Measurements from ENCODE around the gene TMEM81. TPM values are rescaled to one million over a fixed set of nuclear protein-coding genes. Genes with fewer than 3 reads are reported as not detected.

The TMEM81 gene
- polyA plus RNA-seq, 3 donors: 3.7 to 4.7 (median 3.8) TPM

DNA sequence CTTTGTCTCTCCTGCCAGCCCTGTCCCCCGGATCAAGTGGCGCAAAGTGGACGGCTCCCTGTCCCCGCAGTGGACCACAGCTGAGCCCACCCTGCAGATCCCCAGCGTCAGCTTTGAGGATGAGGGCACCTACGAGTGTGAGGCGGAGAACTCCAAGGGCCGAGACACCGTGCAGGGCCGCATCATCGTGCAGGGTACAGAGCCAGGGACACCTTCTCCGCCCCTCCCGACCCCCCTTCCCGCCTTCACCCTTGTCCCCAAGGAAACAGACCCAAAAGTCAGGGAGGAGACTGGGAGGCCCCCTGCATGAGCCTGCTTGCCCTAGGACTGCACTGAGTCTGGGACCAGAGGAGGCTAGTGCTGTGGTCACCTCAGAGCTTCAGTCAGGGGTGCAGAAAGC, 23.0 kb downstream of the TMEM81 start:
- no peak for DNase-seq

DNA sequence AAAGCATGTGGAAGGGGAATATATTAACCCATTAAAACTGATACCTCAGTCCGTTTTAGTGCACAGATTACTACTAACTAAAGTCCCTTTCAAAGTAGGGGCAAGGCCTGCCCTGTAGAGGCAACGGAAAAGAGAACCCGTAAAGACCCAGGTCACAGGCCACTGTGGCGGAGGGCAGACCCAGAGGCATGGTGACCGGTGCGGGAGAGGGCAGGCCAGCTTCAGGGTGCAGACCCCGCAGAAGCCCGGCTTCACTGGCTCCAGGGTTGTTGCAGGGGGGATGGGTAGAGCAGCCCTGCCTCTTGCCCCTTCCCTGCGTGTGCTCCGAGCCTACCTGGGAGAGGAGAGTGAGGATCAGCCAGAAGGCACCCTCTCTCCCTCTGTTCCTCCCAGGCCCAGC, 23.5 kb downstream of the TMEM81 start:
- no peak for DNase-seq

DNA sequence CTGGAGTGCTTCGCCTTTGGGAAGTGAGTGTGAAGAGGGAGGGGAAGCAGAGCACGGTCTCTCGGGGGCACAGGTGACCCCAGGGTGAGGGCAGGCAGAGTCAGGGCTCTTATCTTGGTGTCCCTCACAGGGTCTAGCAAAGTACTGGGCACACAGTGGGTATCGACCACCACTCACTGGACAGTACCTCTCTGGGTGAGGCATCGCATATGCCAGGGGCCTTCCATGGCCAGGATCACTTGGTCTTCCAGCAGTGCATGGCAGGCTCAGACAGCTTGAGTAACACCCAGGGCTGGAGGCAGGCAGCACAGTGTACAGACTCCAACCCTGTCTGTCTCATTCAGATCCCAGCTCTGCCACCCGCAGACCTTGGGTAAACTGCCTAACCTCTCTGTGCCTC, 24.6 kb downstream of the TMEM81 start:
- DNase-seq: no peak

DNA sequence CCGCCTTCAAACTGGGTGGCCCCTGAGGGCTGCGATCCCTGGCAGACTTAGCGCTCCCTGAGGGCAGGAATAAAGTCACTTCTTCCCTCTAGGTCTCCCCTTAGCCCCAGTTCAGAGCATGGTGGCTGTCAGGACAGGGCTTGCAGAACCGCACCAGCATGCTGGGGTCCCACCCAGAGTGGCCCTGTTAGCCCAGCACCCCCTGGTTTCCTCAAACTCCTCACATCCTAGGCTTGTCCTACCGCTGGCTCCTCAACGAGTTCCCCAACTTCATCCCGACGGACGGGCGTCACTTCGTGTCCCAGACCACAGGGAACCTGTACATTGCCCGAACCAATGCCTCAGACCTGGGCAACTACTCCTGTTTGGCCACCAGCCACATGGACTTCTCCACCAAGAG, 25.4 kb downstream of the TMEM81 start:
- DNase-seq: no peak

DNA sequence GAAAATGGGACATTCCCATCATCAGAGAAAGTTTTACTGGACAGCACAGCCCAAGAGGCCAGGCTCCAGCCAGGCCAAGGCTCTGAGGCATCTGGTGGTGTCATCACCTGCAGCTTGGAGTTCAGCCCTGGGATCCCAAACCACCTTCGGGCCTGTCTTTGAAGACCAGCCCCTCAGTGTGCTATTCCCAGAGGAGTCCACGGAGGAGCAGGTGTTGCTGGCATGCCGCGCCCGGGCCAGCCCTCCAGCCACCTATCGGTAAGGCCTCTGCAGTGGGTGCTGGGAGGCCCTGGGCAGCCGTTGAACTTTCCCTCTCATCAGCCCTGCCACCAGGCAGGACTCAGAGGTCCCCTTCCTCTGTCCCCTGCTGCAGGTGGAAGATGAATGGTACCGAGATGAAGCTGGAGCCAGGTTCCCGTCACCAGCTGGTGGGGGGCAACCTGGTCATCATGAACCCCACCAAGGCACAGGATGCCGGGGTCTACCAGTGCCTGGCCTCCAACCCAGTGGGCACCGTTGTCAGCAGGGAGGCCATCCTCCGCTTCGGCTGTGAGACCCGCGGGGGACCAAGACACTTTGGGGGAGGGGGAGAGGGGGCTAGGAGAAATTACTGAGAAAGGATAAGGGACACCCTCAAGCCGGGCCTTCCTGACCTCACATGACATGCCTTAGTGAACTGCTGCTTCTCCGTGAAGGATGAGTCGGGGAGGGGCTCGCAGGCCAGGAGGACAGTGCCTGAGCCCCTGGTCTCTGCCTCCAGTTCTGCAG, 26.3 kb downstream of the TMEM81 start:
- DNase-seq: no peak

DNA sequence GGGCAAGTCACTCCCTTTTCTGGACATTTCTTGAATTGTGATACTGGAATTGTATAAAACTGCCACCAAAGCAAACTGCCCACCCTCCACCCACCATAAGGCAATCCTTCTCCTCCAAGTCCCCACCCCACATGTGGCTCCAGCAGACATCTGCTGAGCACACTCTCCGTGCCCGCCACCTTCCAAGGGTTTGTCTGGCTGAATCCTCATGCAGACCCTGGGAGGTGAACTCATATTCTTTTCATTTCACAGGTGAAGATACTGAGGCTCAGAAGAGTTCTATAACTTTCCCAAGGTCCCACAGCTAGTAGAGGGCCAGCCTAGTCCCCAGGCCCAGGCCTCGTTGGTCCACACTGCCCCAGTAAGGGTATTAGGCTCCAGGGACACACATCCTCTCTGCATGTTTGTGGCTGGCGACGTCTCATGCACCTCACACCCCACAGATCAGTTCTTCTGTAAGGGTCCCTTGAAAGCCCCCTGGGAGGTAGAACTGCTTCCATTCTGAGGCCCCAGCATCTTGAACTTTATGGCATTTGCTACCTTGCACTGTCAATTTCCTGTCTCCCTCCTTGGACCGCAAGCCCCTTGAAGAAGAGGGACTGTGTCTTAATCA, 27.2 kb downstream of the TMEM81 start:
- DNase-seq: no peak

DNA sequence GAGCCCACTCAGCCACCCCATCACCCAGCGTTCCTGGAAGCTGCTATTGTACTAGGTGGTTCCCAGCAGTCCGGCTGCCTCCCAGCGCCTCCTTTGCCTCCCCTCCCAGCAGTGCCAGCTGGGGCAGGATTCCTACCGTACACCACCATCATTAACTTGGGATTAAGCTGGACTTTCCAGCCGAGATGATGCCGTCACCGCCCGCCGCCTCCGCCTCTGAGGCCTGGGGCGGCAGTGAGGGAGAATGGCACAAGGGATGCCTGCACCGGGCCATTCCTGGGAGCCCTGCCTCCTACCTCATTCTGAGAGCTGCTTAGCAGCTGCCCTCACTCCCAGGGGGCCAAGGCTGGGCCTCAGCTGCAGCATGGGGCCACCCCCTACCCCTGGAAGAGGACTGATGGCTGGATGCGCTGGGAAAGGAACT, 28.1 kb downstream of the TMEM81 start:
- no peak for DNase-seq

DNA sequence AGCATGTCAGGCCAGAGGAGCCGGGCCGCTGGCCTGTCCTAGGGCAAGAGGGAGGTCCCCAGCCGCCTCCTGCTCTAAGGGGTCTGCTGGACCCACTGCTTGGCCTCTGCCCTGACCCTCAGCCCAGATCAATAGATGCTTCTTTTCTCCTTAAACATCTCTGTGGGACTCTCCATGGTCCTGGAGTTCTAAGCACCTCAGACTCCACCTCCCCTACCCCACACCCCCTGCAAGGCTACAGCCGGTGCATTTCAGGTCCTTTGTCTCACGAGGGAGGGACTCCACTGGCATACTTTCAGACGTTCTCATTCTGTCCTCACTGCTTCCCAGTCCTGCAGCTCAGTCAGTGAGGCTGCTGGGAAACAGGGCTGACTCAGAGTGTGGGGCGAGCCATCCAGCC, 30.2 kb downstream of the TMEM81 start:
- DNase-seq: no peak

DNA sequence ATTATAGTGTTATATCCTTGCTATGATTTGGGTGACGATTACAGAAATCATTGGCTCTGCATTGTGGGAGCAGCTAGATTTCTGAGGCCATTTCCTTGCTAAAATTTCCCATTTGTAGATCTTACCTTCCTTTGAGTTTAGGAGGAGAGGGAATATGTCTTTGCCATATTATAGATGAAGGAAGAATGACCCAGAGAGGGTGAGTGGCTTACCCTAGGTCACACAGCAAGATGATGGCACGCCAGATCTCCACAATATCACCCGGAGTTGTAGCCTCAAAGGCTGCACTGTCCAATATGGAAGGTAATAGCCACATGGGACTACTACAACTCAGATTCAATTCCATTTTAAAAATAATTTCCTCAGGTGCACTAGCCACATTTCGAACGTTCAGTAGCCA, 31.0 kb downstream of the TMEM81 start:
- DNase-seq: no peak

DNA sequence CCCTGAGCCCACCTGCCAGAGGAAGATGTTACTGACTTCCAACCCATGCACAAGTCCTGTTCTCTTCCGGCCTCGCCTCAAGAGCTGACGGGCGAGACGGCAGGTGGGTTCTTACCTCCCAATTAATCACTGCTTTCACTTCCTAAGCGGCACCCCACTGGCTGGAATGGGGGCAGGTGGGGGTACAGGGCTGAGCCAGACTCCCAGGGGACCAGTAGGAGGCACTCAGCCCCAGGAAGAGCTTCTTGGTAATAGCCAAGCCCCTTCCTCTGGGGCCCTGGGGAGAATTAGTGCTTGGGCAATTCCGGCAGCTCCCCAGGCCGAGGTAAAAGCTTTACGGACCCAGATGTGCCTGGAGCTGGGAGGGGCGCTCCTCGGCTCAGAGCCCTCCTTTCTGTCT, 31.6 kb downstream of the TMEM81 start:
- no peak for DNase-seq

DNA sequence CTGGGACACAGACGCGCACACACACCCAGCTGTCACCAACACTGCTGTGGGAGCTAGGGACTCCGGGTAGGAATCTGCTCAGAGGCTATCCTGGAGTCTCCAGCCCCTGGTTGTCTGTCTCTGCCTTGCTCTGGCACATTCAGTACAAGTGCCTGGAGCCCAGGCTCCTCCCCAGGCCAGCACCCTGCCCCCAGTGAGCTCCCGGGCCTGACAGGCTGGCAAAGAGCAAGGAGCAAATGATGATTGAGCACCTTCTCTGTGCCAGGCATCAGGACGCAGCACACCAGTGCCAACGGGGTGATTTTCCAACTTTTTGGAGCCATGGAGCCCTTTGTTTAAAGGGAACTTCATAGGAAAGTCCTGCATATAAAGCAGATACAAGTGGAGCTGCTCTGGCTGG, 34.8 kb downstream of the TMEM81 start:
- no peak for DNase-seq

DNA sequence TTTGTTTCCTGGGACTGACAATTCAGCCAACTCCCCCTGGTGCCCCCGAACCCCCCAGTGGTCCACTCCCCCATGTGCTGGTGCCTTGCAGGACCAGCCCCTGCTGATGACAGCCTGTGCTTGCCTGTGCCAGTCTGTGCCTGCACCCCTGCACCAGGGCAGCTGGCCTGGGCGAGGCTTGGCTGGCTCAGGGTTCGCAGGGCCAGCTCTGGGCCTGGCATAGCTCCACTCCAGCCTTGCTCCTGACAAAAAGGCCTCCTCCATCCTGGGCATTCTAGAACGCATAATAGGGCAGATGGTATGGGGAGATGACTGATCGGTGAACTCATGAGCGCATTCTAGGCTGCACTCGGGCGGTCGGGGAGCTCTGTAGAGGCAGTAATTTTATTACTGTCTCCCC, 35.9 kb downstream of the TMEM81 start:
- no peak for DNase-seq

DNA sequence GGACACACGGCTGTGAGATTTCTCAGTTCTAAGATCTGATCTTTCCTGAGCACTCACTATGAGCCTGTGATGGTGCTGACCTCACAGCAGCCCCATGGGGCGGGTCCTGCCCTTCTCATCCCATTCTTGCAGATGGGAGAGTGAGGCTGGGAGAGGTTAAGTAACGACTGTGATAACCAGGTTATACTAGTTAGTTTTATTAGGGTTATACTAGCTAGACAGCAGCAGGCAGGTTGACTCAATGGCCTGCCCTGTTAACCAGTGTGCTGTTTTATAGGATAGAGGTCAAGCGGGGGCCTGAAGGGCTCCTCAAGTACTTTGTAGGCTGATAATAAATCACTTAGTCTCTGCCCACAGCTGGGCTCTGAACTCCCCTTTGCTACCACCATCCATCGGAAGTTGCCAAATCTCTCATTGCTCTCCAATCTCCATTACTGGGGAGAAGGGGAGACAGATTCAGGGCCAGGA, 36.5 kb downstream of the TMEM81 start:
- DNase-seq: no peak

DNA sequence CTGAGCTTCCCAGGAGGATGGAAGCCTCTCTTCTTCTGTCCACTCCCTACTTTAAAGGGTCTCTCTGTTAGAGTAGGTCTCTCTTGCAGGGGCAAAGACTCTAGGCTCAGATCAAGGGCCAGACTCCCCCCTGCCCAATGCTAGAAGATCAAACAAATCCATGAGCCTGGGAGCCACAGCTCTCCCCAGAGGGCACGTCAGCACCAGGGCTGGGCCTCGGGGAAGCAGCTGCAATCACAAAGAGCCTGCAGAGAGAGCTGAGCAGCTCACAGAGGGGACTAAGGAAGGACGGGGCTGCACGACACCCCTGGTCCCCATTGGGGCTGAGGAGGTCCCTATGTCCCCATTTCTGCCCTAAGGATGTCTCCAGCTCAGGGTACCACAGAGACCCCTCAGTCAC, 37.4 kb downstream of the TMEM81 start:
- DNase-seq: no peak

DNA sequence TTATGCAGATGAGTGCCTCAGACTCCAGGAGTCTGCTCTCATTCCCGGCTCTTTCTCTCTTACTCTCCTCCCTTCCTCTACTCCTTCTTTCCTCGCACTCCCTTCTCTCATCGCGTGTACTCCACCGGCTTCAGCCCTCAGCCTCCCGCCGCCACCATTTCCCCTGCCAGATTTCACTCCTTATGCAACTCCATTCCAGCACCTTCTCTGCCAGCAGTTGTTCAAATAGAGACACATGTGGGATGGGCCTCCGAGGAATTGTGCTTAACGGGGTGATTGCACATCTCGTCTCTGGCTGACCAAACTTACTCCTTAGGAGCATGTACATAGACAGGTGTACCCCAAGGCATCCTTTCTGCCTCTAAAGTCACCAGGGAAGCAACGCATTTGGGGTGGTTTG, 39.1 kb downstream of the TMEM81 start:
- DNase-seq: no peak

DNA sequence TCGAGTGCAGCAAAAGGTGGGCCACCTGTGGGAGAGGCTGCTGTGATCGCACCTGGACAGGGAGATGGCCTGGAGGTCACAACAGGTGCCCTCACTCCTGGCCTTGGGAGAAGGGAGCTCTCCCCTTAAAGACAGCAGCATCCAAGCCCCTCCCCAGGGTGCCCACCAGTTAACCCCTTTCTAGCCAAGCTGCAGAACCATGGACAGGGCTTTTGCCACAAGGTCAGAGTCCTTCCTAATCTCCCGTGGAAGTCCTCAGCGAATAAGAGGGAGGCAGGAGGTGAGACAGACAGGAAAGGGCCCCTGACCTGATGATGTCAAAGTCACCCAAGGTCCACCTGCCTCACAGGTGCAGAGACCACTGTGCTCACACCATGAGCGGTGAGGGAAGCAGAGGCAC, 39.5 kb downstream of the TMEM81 start:
- no peak for DNase-seq

DNA sequence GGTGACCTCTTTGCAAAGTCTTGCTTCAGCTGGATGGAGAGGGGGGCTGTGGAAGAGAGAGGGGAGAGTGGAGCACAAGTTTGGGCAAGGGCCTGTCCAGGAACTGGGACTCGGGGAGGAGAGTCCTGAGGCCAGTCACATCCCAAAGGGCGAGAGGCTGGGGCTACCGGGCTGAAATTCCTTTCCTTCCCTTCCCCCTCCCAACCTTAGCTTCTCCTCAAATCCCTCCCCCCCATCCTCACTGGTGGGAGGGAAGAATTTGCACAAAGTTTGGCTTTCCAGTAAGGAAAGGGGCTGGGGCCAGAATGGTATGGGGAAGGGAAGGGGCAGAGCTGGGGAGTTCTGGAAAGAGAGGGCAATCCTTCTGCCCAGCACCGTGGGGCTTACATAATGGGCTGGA, 40.4 kb downstream of the TMEM81 start:
- no peak for DNase-seq

DNA sequence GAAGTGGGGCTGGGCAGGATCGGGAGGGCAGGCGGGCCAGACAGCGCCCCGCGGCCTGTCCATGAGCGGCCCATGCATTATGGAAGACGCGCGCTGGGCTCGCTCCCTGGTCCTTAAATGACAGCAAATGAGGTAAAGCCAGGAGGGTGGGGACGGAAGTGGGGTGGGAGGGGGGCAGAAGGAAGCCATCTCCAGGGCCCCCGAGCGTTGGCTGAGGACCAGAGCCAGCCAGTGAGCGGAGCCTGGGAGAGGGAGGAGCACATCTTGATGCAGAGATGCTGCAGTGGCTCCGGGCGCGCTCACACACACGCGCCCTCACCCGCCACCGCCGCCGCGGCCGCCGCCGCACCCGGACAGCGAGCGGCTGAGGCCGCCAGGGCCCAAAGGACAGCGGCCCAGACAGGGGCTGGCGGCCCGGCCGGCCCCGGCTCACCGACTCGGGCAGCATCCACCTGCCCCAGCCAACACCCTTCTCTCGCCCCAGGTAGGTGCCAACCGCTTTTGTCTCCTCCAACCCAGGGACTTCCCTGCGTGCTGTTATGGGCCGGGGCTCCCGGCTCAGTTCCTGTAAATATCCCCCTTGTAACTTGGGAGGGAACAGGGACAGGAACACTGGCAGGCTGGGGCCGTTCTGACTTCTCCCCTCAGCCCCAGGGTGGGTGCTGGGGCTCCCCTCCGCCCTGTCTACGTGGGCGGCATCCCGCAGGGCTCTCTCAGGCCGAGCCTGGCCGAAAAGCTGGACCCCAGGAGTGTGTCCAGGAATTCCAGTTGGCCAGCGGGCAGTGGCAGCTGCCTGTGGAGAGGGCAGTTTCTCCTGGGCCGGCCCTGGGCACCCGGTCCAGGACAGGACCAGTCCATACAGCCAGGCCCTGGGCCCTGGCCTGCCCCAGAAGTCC, 41.1 kb downstream of the TMEM81 start, which contains the start of gene CNTN2:
Gene CNTN2, plus strand, starts transcription at position 302 of the 896 bp plus-strand sequence. CDS start 9,974 bp downstream, outside the sequence.
- DNase-seq: no peak

DNA sequence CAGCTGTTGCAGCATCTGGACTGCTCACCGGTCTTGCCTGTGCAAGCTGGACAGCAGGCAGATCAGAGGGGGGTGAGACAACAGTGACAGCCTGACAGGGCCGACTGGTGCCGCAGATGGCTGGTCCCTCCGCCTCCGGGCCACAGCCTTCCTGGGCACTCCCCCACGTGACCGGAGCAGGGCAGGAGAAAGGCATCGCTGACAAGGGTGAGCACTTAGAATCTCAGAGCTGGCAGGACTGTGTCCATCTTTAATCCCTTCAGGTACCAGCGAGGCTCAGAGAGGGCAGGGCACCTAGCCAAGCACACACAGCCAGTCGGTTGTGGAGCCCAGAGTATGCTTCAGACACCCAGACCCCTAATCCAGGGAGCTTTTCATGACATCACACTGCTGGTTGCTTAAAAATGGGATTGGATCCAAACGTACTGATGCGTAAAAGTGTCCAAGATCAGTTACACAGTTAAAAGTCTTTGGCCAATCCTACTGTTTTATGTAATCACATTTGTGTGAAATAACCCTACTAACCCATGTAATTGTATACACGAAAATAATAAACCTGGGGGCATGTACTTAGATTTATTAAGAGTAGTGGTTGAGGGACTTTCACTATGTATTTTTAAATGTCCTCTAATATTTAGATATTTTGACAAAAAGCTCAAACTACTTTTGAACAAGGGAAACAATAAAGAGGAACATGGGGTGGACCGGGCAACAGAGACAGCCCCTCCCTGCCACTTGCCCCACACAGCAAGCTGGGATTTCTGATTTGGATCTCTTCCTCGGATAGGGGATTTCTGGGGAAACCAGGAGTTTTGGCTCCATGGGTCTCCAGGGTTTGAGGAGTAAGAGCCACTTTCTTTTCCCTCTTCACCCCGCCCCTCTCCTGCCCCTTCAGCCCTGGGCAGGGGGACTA, 42.0 kb downstream of the TMEM81 start:
- no peak for DNase-seq

DNA sequence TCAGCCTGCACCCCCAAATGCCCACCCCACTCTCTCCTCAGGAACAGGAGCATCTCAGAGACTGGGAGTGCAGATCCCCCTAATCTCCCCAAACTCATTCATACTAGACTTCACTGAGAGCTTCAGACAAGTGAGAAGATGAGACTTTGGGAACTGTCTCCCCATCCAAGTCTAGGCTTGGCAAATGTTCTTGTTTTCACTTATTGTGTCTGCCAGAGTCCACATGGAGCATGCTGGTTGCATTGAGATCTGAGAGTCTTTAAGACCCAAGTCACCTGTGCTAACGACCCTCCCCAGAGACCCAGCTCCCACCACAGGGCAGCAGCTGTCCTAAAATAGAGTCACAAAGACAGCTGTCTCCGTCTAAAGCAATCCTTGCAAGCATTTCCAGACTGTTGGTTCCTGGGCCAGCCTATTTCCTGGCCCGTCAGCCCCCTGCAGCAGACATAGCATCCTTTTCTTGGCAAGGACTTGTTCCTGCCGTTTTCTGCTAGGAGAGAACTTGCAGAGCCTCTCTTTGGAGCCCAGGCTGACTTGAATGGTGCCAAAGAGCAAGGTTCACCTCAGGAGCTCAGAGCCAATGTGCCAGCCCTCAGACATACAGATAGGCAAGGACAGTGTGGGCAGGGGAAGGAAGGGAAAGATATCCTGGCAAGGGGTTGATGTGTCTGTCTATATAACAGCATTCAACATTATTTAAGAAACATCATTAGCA, 43.1 kb downstream of the TMEM81 start:
- DNase-seq: no peak
